Urinary bladder (tissue), 4 donors: ENCODE data around the gene RNLS. TPM values are rescaled to one million over a fixed set of nuclear protein-coding genes. Genes with fewer than 3 reads are reported as not detected.

Experiments used
- DNase-seq: peaks from one replicate; pipeline ENCODE4 v3.0.0-alpha.2; 2015; ENCODE audit errors: extremely low spot score
- H3K27ac ChIP-seq: one replicate; pipeline ENCODE4 v1.5.1; 2013; ENCODE audit warnings: low read depth, mild to moderate bottlenecking, moderate library complexity
- H3K36me3 ChIP-seq: one replicate; pipeline ENCODE4 v1.6.1; 2013; ENCODE audit warnings: mild to moderate bottlenecking, moderate library complexity; ENCODE audit not compliant: insufficient read depth
- H3K4me1 ChIP-seq: one replicate; pipeline ENCODE4 v1.6.1; 2013; ENCODE audit warnings: mild to moderate bottlenecking, moderate library complexity; ENCODE audit not compliant: insufficient read depth
- H3K4me3 ChIP-seq: one replicate; pipeline ENCODE4 v1.5.1; 2013; ENCODE audit warnings: low read depth, low read length
- WGBS: extraction: QIAGEN DNeasy Blood & Tissue Kit; methylation state at CpG from one replicate; pipeline ENCODE4 v1.1.7; 2013; 5-methylcytosine and 5-hydroxymethylcytosine counted together
- polyA plus RNA-seq: library from polyadenylated mRNA; stranded (reverse); fragments of 200-250 nt; gene quantifications from one replicate; pipeline ENCODE4 v1.2.3, GENCODE V29; 2013
- total RNA-seq: library from RNA; depleted of rRNA; stranded (reverse); fragments of >200 nt; gene quantifications from one replicate; pipeline ENCODE4 v1.2.3, GENCODE V29; 2014
- donor health status: healthy with polysubstance abuse.
- donor health status: healthy.

The RNLS gene
- total and polyA plus RNA-seq, 2 donors, result 6.1 to 6.3 TPM

- Histone ChIP-seq H3K36me3 (no peaks in the 10 kb centered on the region), H3K27ac (no peak overlapping the region), H3K4me1 (no peaks in the 10 kb centered on the region), H3K4me3 (no peak overlapping the region)
- DNase-seq, result no peak
- WGBS, result 94% methylated on average over 2 of the region's 2 CpGs
Observed at GRCh38 chr10:88249450-88249849, 333.7 kb downstream of the RNLS start.

- Histone ChIP-seq H3K4me1 (no peaks in the 10 kb centered on the region), H3K4me3 (no peak overlapping the region), H3K27ac (no peak overlapping the region), H3K36me3 (no peaks in the 10 kb centered on the region)
- no peak for DNase-seq
- 77% methylated on average over 4 of the region's 4 CpGs for WGBS
Observed at GRCh38 chr10:88246675-88247074, 336.4 kb downstream of the RNLS start.

GRCh38 chr10:88245974-88246511 lies 337.1 kb downstream of the RNLS start:
- WGBS, result 19% methylated on average over 4 of the region's 4 CpGs
- H3K4me1 ChIP-seq, result no peaks in the 10 kb centered on the region
- no peak overlapping the region for H3K4me3 ChIP-seq
- DNase-seq, result no peak
- no peak overlapping the region for H3K27ac ChIP-seq
- no peaks in the 10 kb centered on the region for H3K36me3 ChIP-seq

- H3K27ac ChIP-seq, result no peak overlapping the region
- H3K4me3 ChIP-seq, result no peak overlapping the region
- H3K36me3 ChIP-seq, result no peaks in the 10 kb centered on the region
- 88% methylated on average over 9 of the region's 9 CpGs for WGBS
- no peaks in the 10 kb centered on the region for H3K4me1 ChIP-seq
- DNase-seq, result no peak
Observed at GRCh38 chr10:88244781-88245625, 338.1 kb downstream of the RNLS start.

GRCh38 chr10:88243836-88244730 lies 339.0 kb downstream of the RNLS start:
- no peak for DNase-seq
- Histone ChIP-seq H3K4me3 (no peak overlapping the region), H3K27ac (no peak overlapping the region), H3K36me3 (no peaks in the 10 kb centered on the region), H3K4me1 (no peaks in the 10 kb centered on the region)
- 19% methylated on average over 12 of the region's 12 CpGs for WGBS

- Histone ChIP-seq H3K4me3 (no peak overlapping the region), H3K4me1 (no peaks in the 10 kb centered on the region), H3K36me3 (no peaks in the 10 kb centered on the region), H3K27ac (no peak overlapping the region)
- DNase-seq, result no peak
- 45% methylated on average over 5 of the region's 5 CpGs for WGBS
Observed at GRCh38 chr10:88243202-88243744, 339.8 kb downstream of the RNLS start.

GRCh38 chr10:88241501-88241900 lies 341.6 kb downstream of the RNLS start:
- Histone ChIP-seq H3K27ac (no peak overlapping the region), H3K36me3 (no peaks in the 10 kb centered on the region), H3K4me1 (no peaks in the 10 kb centered on the region), H3K4me3 (no peak overlapping the region)
- DNase-seq, result no peak
- WGBS, result 100% methylated on average over 1 of the region's 1 CpG

- 90% methylated on average over 2 of the region's 2 CpGs for WGBS
- H3K4me1 ChIP-seq, result no peaks in the 10 kb centered on the region
- no peak for DNase-seq
- no peak overlapping the region for H3K27ac ChIP-seq
- H3K4me3 ChIP-seq, result no peak overlapping the region
- H3K36me3 ChIP-seq, result no peaks in the 10 kb centered on the region
Observed at GRCh38 chr10:88239212-88239611, 343.9 kb downstream of the RNLS start.

GRCh38 chr10:88238615-88238914 lies 344.6 kb downstream of the RNLS start:
- Histone ChIP-seq H3K36me3 (no peaks in the 10 kb centered on the region), H3K4me3 (no peak overlapping the region), H3K4me1 (no peaks in the 10 kb centered on the region), H3K27ac (no peak overlapping the region)
- 45% methylated on average over 2 of the region's 2 CpGs for WGBS
- DNase-seq, result no peak

GRCh38 chr10:88237896-88238614 lies 345.1 kb downstream of the RNLS start:
- no peak overlapping the region for H3K27ac ChIP-seq
- 34% methylated on average over 2 of the region's 2 CpGs for WGBS
- H3K4me3 ChIP-seq, result no peak overlapping the region
- H3K36me3 ChIP-seq, result no peaks in the 10 kb centered on the region
- no peak for DNase-seq
- no peaks in the 10 kb centered on the region for H3K4me1 ChIP-seq

- no peaks in the 10 kb centered on the region for H3K36me3 ChIP-seq
- H3K4me1 ChIP-seq, result no peaks in the 10 kb centered on the region
- DNase-seq, result no peak
- H3K4me3 ChIP-seq, result no peak overlapping the region
- WGBS, result 98% methylated on average over 2 of the region's 2 CpGs
- H3K27ac ChIP-seq, result no peak overlapping the region
Observed at GRCh38 chr10:88236121-88236743, 346.9 kb downstream of the RNLS start.

GRCh38 chr10:88234297-88234696 lies 348.8 kb downstream of the RNLS start:
- Histone ChIP-seq H3K4me1 (no peaks in the 10 kb centered on the region), H3K36me3 (no peaks in the 10 kb centered on the region), H3K4me3 (no peak overlapping the region), H3K27ac (no peak overlapping the region)
- DNase-seq, result no peak
- 50% methylated on average over 4 of the region's 4 CpGs for WGBS

- 45% methylated on average over 6 of the region's 6 CpGs for WGBS
- Histone ChIP-seq H3K27ac (no peak overlapping the region), H3K36me3 (no peaks in the 10 kb centered on the region), H3K4me3 (no peak overlapping the region), H3K4me1 (no peaks in the 10 kb centered on the region)
- DNase-seq, result no peak
Observed at GRCh38 chr10:88233870-88234269, 349.2 kb downstream of the RNLS start.
